Activated CD4-positive, CD25-positive, alpha-beta regulatory T cell treated with anti-CD3 and anti-CD28 coated beads, Interleukin-2, amount 50 U/mL, for 72 hours (primary cell): ENCODE results near the gene SUV39H2.
"Not testable (repeated sequence)": the region's sequence is repeated elsewhere in the genome, so short reads cannot be mapped to it uniquely, and the experiment has no call there.

ENCODE experiments used
- DNase-seq: peaks from one replicate; pipeline ENCODE4 v3.0.0; 2021

Gene SUV39H2

GRCh38 chr10:14942147-14942949 is 63.7 kb downstream of the SUV39H2 start:
- not testable (repeated sequence) for DNase-seq

DNA sequence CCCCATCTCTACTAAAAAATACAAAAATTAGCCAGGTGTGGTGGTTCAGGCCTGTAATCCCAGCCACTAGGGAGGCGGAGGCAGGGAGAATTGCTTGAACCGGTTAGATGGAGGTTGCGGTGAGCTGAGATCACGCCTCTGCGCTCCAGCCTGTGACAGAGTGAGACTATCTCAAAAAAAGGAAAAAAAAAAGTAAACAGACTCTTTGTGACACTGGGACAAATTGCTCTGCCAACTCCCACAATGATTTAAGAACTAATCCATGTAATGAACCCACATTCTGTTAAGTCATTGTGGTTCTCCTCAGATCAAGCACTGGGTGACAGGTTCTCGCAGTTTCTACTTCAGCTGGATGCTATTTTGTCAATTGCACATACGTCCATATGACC is 64.3 kb downstream of the SUV39H2 start:
- DNase-seq, result not testable (repeated sequence)

- no peak for DNase-seq
Observed at GRCh38 chr10:14945108-14945507, 66.4 kb downstream of the SUV39H2 start.

DNA sequence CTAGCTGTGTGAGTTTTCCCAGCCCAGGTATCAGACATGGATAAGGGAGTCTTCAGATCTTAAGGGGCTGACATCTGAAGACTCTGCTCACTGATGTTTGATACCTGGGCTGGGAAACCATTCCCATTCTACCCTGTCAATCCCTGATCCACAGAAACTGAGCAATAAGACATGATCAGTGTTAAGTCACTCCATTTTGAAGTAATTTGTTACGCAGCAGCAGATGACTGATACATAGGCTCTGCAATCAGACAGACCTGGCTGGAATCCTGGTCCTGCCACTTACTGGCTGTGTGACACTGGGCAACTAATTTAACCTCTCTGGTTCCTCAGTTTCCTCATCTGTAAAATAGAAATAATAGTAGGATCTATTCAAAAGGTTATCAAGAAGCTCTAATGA is 68.6 kb downstream of the SUV39H2 start:
- DNase-seq, result no peak

GRCh38 chr10:14949291-14949690 is 70.6 kb downstream of the SUV39H2 start:
- no peak for DNase-seq

- no peak for DNase-seq
Observed at GRCh38 chr10:14952851-14953423, 74.3 kb downstream of the SUV39H2 start.

DNA sequence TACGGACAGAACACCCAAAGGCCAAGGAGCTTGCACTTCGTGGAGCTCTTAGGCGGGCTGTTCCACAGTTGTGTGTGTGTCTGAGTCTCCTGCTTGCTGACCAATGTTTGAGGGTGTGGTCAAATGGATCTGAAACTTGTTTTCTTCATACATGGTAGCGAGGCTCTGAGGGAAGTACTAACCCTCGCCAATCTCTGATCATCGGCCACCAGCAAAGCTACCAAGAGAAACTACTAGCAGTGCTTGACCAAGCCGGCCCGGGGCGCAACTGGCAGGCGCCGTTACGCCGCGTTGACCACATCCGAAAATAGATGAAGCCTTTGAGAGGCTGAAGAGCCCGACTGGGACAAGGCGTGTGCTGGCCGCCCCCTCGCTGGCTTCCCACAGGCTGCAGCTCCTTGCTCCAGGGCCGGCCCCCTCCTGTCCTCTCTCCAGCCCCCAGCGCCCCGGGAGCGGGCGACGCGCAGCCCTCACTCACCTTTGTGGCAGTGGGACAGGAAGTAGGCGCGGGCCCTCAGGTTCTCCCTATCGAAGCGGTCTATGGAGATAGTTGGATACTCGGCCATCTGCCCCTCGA is 74.8 kb downstream of the SUV39H2 start:
- DNase-seq, result no peak
